ENCODE results near the gene TOMT. TPM values are rescaled to one million over a fixed set of nuclear protein-coding genes. Genes with fewer than 3 reads are reported as not detected.

The TOMT gene
- total RNA-seq, 1 experiment from 2014 or later: not detected

- POLR2A ChIA-PET: no interaction called here
- no peaks in the 10 kb centered on the region for H3K27me3 Mint-ChIP-seq (ENCODE audit: low read depth)
- DNase-seq (ENCODE audit: low spot score) (no peak), ATAC-seq (no peak)
- TF ChIP-seq TEAD1 (CRISPR knock-in tag; IDR thresholded peaks at IDR 0.05) (no peak), RORB (CRISPR knock-in tag; IDR thresholded peaks at IDR 0.05) (no peak), AFF4 (CRISPR knock-in tag; IDR thresholded peaks at IDR 0.05; ENCODE audit: borderline replicate concordance) (no peak), USF1 (CRISPR knock-in tag; IDR thresholded peaks at IDR 0.05) (no peak), SOX15 (CRISPR knock-in tag; IDR thresholded peaks at IDR 0.05) (no peak), ZNF532 (CRISPR knock-in tag; IDR thresholded peaks at IDR 0.05; ENCODE audit: borderline replicate concordance) (no peak), OVOL2 (CRISPR knock-in tag; IDR thresholded peaks at IDR 0.05; ENCODE audit: borderline replicate concordance) (no peak), CREB1 (CRISPR knock-in tag; IDR thresholded peaks at IDR 0.05) (no peak), MLX (CRISPR knock-in tag; IDR thresholded peaks at IDR 0.05) (no peak), FOXP4 (CRISPR knock-in tag; IDR thresholded peaks at IDR 0.05) (no peak), ZNF423 (CRISPR knock-in tag; IDR thresholded peaks at IDR 0.05) (no peak), ELF4 (CRISPR knock-in tag; IDR thresholded peaks at IDR 0.05; ENCODE audit: low read depth) (no peak), ZNF138 (CRISPR knock-in tag; conservative IDR thresholded peaks at IDR 0.05) (no peak), ZNF671 (CRISPR knock-in tag; IDR thresholded peaks at IDR 0.05) (no peak), NFYB (CRISPR knock-in tag; conservative IDR thresholded peaks at IDR 0.05; ENCODE audit: low read depth) (no peak), GTF2I (CRISPR knock-in tag; conservative IDR thresholded peaks at IDR 0.05) (no peak), E2F4 (CRISPR knock-in tag; IDR thresholded peaks at IDR 0.05; ENCODE audit: borderline replicate concordance, low read depth) (no peak), ZNF232 (CRISPR knock-in tag; IDR thresholded peaks at IDR 0.05) (no peak)
- H3K36me3 Mint-ChIP-seq: peaks cover 22% of the 10 kb centered on the region
- H3K4me3 Mint-ChIP-seq: no peak overlapping the region
- H3K27ac Mint-ChIP-seq: no peak overlapping the region
- peaks cover 27% of the 10 kb centered on the region for H3K4me1 Mint-ChIP-seq
- CTCF ChIA-PET: interaction anchor here (1.2 to 3.4 kb wide), 3 partner anchors 9 to 139 kb away, joined by 3 to 18 read pairs (median 10); no protein-coding TSS in a partner anchor
- H3K9me3 Mint-ChIP-seq: no peaks in the 10 kb centered on the region
Observed at GRCh38 chr11:72100009-72100408, 5.7 kb upstream of the TOMT start.
